Lung (tissue), 12 donors: ENCODE measurements around the gene SND1. TPM values are rescaled to one million over a fixed set of nuclear protein-coding genes. Genes with fewer than 3 reads are reported as not detected.

Experiments used
- ATAC-seq: fragments of 200-7000 bp; cut with Tn5 transposase; one replicate; pipeline ENCODE4 v1.9.1; 2020; ENCODE audit warnings: moderate number of reproducible peaks; ENCODE audit not compliant: insufficient read depth, low FRiP score
- DNase-seq, 3 donors: peaks; one replicate each; pipeline ENCODE4 v3.0.0-alpha.2; 2013 to 2017
- H3K27ac ChIP-seq, 2 donors: one replicate each; pipeline ENCODE4 v1.5.1; 2013; ENCODE audit warnings: mild to moderate bottlenecking in 2 of 2, moderate library complexity in 2 of 2, control low read depth in 1 of 2, inconsistent platforms in 1 of 2, low read depth in 1 of 2, low read length in 1 of 2
- H3K27me3 ChIP-seq, 3 donors: one replicate each; pipeline ENCODE4 v1.5.1; 2013; ENCODE audit warnings: low read length in 2 of 3; ENCODE audit not compliant: control insufficient read depth in 3 of 3, insufficient read depth in 3 of 3
- H3K36me3 ChIP-seq, 4 donors: one replicate each; pipeline ENCODE4 v1.5.1; 2013; ENCODE audit warnings: low read length in 4 of 4, mild to moderate bottlenecking in 1 of 4, moderate library complexity in 1 of 4; ENCODE audit not compliant: control insufficient read depth in 4 of 4, insufficient read depth in 4 of 4
- H3K4me1 ChIP-seq, 5 donors: one replicate each; pipeline ENCODE4 v1.5.1; 2013; ENCODE audit warnings: low read length in 5 of 5, mild to moderate bottlenecking in 2 of 5, moderate library complexity in 1 of 5; ENCODE audit not compliant: control insufficient read depth in 5 of 5, insufficient read depth in 5 of 5
- H3K4me3 ChIP-seq: one replicate; pipeline ENCODE4 v1.5.1; 2013; ENCODE audit warnings: mild to moderate bottlenecking, control low read depth, moderate library complexity
- H3K9ac ChIP-seq, 2 donors: one replicate each; pipeline ENCODE4 v1.5.1; 2013; ENCODE audit warnings: low read length in 2 of 2, control low read depth in 1 of 2; ENCODE audit not compliant: insufficient read depth in 1 of 2
- H3K9me3 ChIP-seq, 4 donors: one replicate each; pipeline ENCODE4 v1.5.1; 2013; ENCODE audit warnings: low read length in 3 of 4, mild to moderate bottlenecking in 1 of 4, moderate library complexity in 1 of 4; ENCODE audit not compliant: control insufficient read depth in 4 of 4, insufficient read depth in 3 of 4
- CTCF ChIP-seq: IDR thresholded peaks from 2 replicates; pipeline ENCODE4 v1.5.1; 2012; ENCODE audit warnings: mild to moderate bottlenecking; ENCODE audit errors: control extremely low read depth, extremely low read depth
- WGBS, 2 donors: extraction: QIAGEN DNeasy Blood & Tissue Kit; methylation state at CpG; one replicate each; pipeline ENCODE4 v1.1.7; 2013; 5-methylcytosine and 5-hydroxymethylcytosine counted together
- polyA plus RNA-seq, 2 donors: library from polyadenylated mRNA; stranded (reverse); fragments of 200-250 nt; gene quantifications; one replicate each; pipeline ENCODE4 v1.2.1, GENCODE V29; 2013
- total RNA-seq, 2 donors: library from RNA; depleted of rRNA in 1 of 2; stranded (reverse); fragments of >200 nt in 1 of 2; gene quantifications; one replicate each; pipeline ENCODE4 v1.2.1, GENCODE V29; 2014 to 2021
- donor health status: control.
- donor health status: control.
- donor health status: Bipolar disorder and iron deficiency.
- donor health status: healthy.
- donor health status: DM: yes; HTN: yes; CAD: no.

Gene SND1
- total and polyA plus RNA-seq, 4 donors = 94.5 to 210 (median 137) TPM

GRCh38 chr7:127752829-127753228 lies 100.8 kb downstream of the SND1 start:
- ATAC-seq = no peak
- Histone ChIP-seq H3K4me3 (no peak overlapping the region), H3K9me3 (no peaks in the 10 kb centered on the region), H3K9ac (no peak overlapping the region), H3K27me3 (no peaks in the 10 kb centered on the region), H3K4me1 (peaks cover 0 to 15% (median 4%) of the 10 kb centered on the region in 5 donors), H3K27ac (no peak overlapping the region), H3K36me3 (peaks cover 0 to 3% (median 0%) of the 10 kb centered on the region in 4 donors)
- 84 to 91% methylated on average over 1 of the region's 1 CpG for WGBS, 2 donors
- DNase-seq = no peak
- no peak for TF ChIP-seq CTCF

GRCh38 chr7:127754457-127754856 lies 102.5 kb downstream of the SND1 start:
- H3K27me3 ChIP-seq = no peaks in the 10 kb centered on the region
- H3K4me3 ChIP-seq = no peak overlapping the region
- no peak for DNase-seq
- H3K4me1 ChIP-seq = peaks cover 0 to 15% (median 4%) of the 10 kb centered on the region in 5 donors
- no peak for TF ChIP-seq CTCF
- ATAC-seq = no peak
- no peaks in the 10 kb centered on the region for H3K9me3 ChIP-seq
- H3K27ac ChIP-seq = no peak overlapping the region
- no peak overlapping the region for H3K9ac ChIP-seq
- H3K36me3 ChIP-seq = no peaks in the 10 kb centered on the region

GRCh38 chr7:127755521-127755920 lies 103.5 kb downstream of the SND1 start:
- peak in 2 of 3 donors; percentile 11 to 19 for DNase-seq
- Histone ChIP-seq H3K4me3 (no peak overlapping the region), H3K36me3 (no peaks in the 10 kb centered on the region), H3K9me3 (no peaks in the 10 kb centered on the region), H3K9ac (no peak overlapping the region), H3K27ac (no peak overlapping the region), H3K4me1 (peaks cover 0 to 15% (median 4%) of the 10 kb centered on the region in 5 donors), H3K27me3 (no peaks in the 10 kb centered on the region)
- ATAC-seq = no peak
- no peak for TF ChIP-seq CTCF
- 90 to 93% methylated on average over 6 of the region's 6 CpGs for WGBS, 2 donors

GRCh38 chr7:127755965-127756364 lies 104.0 kb downstream of the SND1 start:
- no peak overlapping the region for H3K9ac ChIP-seq
- H3K4me1 ChIP-seq = peaks cover 0 to 13% (median 4%) of the 10 kb centered on the region in 5 donors
- WGBS, 2 donors = 94 to 95% methylated on average over 2 of the region's 2 CpGs
- no peak overlapping the region for H3K27ac ChIP-seq
- H3K27me3 ChIP-seq = no peaks in the 10 kb centered on the region
- ATAC-seq (no peak), DNase-seq (no peak)
- H3K4me3 ChIP-seq = no peak overlapping the region
- no peaks in the 10 kb centered on the region for H3K36me3 ChIP-seq
- no peaks in the 10 kb centered on the region for H3K9me3 ChIP-seq
- no peak for TF ChIP-seq CTCF
